IMR-90 (cell line): Measurements from ENCODE around the gene BGN. TPM values are rescaled to one million over a fixed set of nuclear protein-coding genes. Genes with fewer than 3 reads are reported as not detected.

Experiments
- ATAC-seq: fragments of 200-7000 bp; cut with Tn5 transposase; 2 replicates; pipeline ENCODE4 v1.9.1; 2020; ENCODE audit warnings: low read depth, mild to moderate bottlenecking, moderate library complexity
- BruUV-seq: library from RNA; stranded (reverse); fragments of 400-500 nt; replicated peaks from 2 replicates; lab custom pipeline; 2021; lab: Mats Ljungman, UMichigan
- CTCF ChIA-PET: fragments of 300-600 bp; formaldehyde crosslinking; extraction: SDS; loops from one replicate; lab custom pipeline; 2021; ENCODE audit warnings: antibody characterized with exemption; lab: Yijun Ruan, JAX
- POLR2A ChIA-PET: fragments of 300-600 bp; sonication (Branson Sonifier 250); formaldehyde crosslinking; loops from one replicate; lab custom pipeline; 2022; ENCODE audit warnings: antibody characterized with exemption; ENCODE audit not compliant: unreplicated experiment; lab: Charles Lee
- DNase-seq: peaks from one replicate; pipeline ENCODE4 v3.0.0; 2013
- H2AFZ ChIP-seq: replicated peaks from 2 replicates; pipeline ENCODE3; 2013; ENCODE audit warnings: low read length, mild to moderate bottlenecking; ENCODE audit not compliant: poor library complexity
- H2AK5ac ChIP-seq: 2 replicates; pipeline ENCODE4 v1.6.1; 2013; ENCODE audit warnings: low read depth, low read length, inconsistent platforms
- H2AK9ac ChIP-seq: replicated peaks from 2 replicates; pipeline ENCODE3; 2013; ENCODE audit warnings: mild to moderate bottlenecking, low read depth, low read length, moderate library complexity; ENCODE audit not compliant: poor library complexity
- H2BK120ac ChIP-seq: 2 replicates; pipeline ENCODE4 v1.6.1; 2013; ENCODE audit warnings: low read depth, low read length, inconsistent platforms
- H2BK15ac ChIP-seq: 3 replicates; pipeline ENCODE4 v1.6.1; 2013; ENCODE audit warnings: low read depth, low read length, inconsistent platforms
- H2BK20ac ChIP-seq: 2 replicates; pipeline ENCODE4 v1.6.1; 2013; ENCODE audit warnings: low read depth, mild to moderate bottlenecking, inconsistent platforms, low read length, moderate library complexity
- H2BK5ac ChIP-seq: 2 replicates; pipeline ENCODE4 v1.6.1; 2013; ENCODE audit warnings: mild to moderate bottlenecking, low read depth, low read length, inconsistent platforms; ENCODE audit not compliant: poor library complexity, severe bottlenecking
- H3K14ac ChIP-seq: replicated peaks from 2 replicates; pipeline ENCODE4 v1.6.1; 2013; ENCODE audit warnings: low read depth, low read length, inconsistent platforms
- H3K18ac ChIP-seq: 2 replicates; pipeline ENCODE4 v1.6.1; 2013; ENCODE audit warnings: low read depth, low read length, control low read depth
- H3K23ac ChIP-seq: 2 replicates; pipeline ENCODE4 v1.6.1; 2013; ENCODE audit warnings: low read depth, low read length, inconsistent platforms
- H3K27ac ChIP-seq: 2 replicates; pipeline ENCODE4 v1.5.1; 2013; ENCODE audit warnings: mild to moderate bottlenecking, control low read depth, low read length; ENCODE audit not compliant: insufficient read depth
- H3K27me3 ChIP-seq: 2 replicates; pipeline ENCODE4 v1.6.1; 2013; ENCODE audit warnings: low read length; ENCODE audit not compliant: control insufficient read depth, insufficient read depth
- H3K36me3 ChIP-seq: 2 replicates; pipeline ENCODE4 v1.6.1; 2013; ENCODE audit warnings: low read length, mixed read lengths; ENCODE audit not compliant: control insufficient read depth, insufficient read depth
- H3K4ac ChIP-seq: 2 replicates; pipeline ENCODE4 v1.6.1; 2013; ENCODE audit warnings: low read depth, low read length, inconsistent platforms
- H3K4me1 ChIP-seq: 2 replicates; pipeline ENCODE4 v1.6.1; 2013; ENCODE audit warnings: low read length, mixed read lengths; ENCODE audit not compliant: control insufficient read depth, insufficient read depth
- H3K4me2 ChIP-seq: 2 replicates; pipeline ENCODE4 v1.6.1; 2013; ENCODE audit warnings: low read depth, mild to moderate bottlenecking, control low read depth, low read length, moderate library complexity
- H3K4me3 ChIP-seq: 2 replicates; pipeline ENCODE4 v1.5.1; 2013; ENCODE audit warnings: low read depth, mild to moderate bottlenecking, control low read depth, low read length, moderate library complexity; ENCODE audit not compliant: insufficient read depth
- H3K56ac ChIP-seq: 2 replicates; pipeline ENCODE4 v1.6.1; 2013; ENCODE audit warnings: low read length, inconsistent platforms; ENCODE audit not compliant: insufficient read depth; ENCODE audit errors: extremely low read depth
- H3K79me1 ChIP-seq, 2 experiments: 2 replicates each; pipeline ENCODE4 v1.6.1; 2013; ENCODE audit warnings: low read length in 2 of 2, inconsistent platforms in 1 of 2, low read depth in 1 of 2
- H3K9ac ChIP-seq: 2 replicates; pipeline ENCODE4 v1.6.1; 2013; ENCODE audit warnings: low read depth, low read length, control low read depth
- H3K9me1 ChIP-seq: 2 replicates; pipeline ENCODE4 v1.6.1; 2013; ENCODE audit warnings: low read length, inconsistent platforms; ENCODE audit not compliant: insufficient read depth
- H3K9me3 ChIP-seq: 2 replicates; pipeline ENCODE4 v1.6.1; 2013; ENCODE audit warnings: low read length; ENCODE audit not compliant: control insufficient read depth, insufficient read depth
- H4K20me1 ChIP-seq: 2 replicates; pipeline ENCODE4 v1.6.1; 2013; ENCODE audit warnings: low read length, inconsistent platforms; ENCODE audit not compliant: insufficient read depth
- H4K5ac ChIP-seq: 2 replicates; pipeline ENCODE4 v1.6.1; 2013; ENCODE audit warnings: mild to moderate bottlenecking, low read depth, low read length, control low read depth
- H4K8ac ChIP-seq, 2 experiments: 2 replicates each; pipeline ENCODE4 v1.6.1; 2013; ENCODE audit warnings: low read depth in 2 of 2, low read length in 2 of 2, control low read depth in 1 of 2, inconsistent platforms in 1 of 2
- H4K91ac ChIP-seq: 2 replicates; pipeline ENCODE4 v1.6.1; 2013; ENCODE audit warnings: low read depth, low read length, inconsistent platforms; ENCODE audit not compliant: insufficient read depth
- BHLHE40 ChIP-seq: fragments of 150-350 bp; IDR thresholded peaks from 2 replicates; pipeline ENCODE4 v1.6.1; 2016; ENCODE audit warnings: mild to moderate bottlenecking, low read depth, low read length
- CEBPB ChIP-seq: IDR thresholded peaks from 2 replicates; pipeline ENCODE4 v1.6.1; 2012; ENCODE audit warnings: low read depth, low read length, improper control_type of control experiment
- CHD1 ChIP-seq: IDR thresholded peaks from 2 replicates; pipeline ENCODE4 v1.6.1; 2012; ENCODE audit warnings: low read depth, low read length, improper control_type of control experiment
- CTCF ChIP-seq: conservative IDR thresholded peaks from 2 replicates; pipeline ENCODE4 v1.5.1; 2012; ENCODE audit warnings: mild to moderate bottlenecking, low read depth, low read length, improper control_type of control experiment
- FOS ChIP-seq: fragments of 150-350 bp; IDR thresholded peaks from 2 replicates; pipeline ENCODE4 v1.6.1; 2016; ENCODE audit warnings: low read depth, low read length
- MAFK ChIP-seq: IDR thresholded peaks from 2 replicates; pipeline ENCODE4 v1.6.1; 2012; ENCODE audit warnings: low read depth, low read length, improper control_type of control experiment
- MAZ ChIP-seq: IDR thresholded peaks from 2 replicates; pipeline ENCODE4 v1.6.1; 2012; ENCODE audit warnings: low read depth, mild to moderate bottlenecking, low read length, improper control_type of control experiment, moderate library complexity, borderline replicate concordance
- MXI1 ChIP-seq: IDR thresholded peaks from 2 replicates; pipeline ENCODE4 v1.6.1; 2012; ENCODE audit warnings: low read depth, mild to moderate bottlenecking, low read length, moderate library complexity, borderline replicate concordance
- POLR2A ChIP-seq: IDR thresholded peaks from 2 replicates; pipeline ENCODE4 v1.6.1; 2012; ENCODE audit warnings: mild to moderate bottlenecking, low read depth, low read length
- RAD21 ChIP-seq: IDR thresholded peaks from 2 replicates; pipeline ENCODE4 v1.6.1; 2012; ENCODE audit warnings: low read length, improper control_type of control experiment
- RFX5 ChIP-seq: IDR thresholded peaks from 2 replicates; pipeline ENCODE4 v1.8.0; 2012; ENCODE audit warnings: low read depth, mild to moderate bottlenecking, low read length, moderate library complexity
- SMC3 ChIP-seq: fragments of 150-350 bp; IDR thresholded peaks from 2 replicates; pipeline ENCODE4 v1.6.1; 2016; ENCODE audit warnings: low read depth, mild to moderate bottlenecking, antibody characterized with exemption, low read length, moderate library complexity
- USF2 ChIP-seq: fragments of 150-350 bp; IDR thresholded peaks from 2 replicates; pipeline ENCODE4 v1.6.1; 2017; ENCODE audit warnings: mild to moderate bottlenecking, antibody characterized with exemption, low read length, low read depth
- WGBS, 2 experiments: methylation state at CpG; one replicate each; pipeline versions ENCODE4 v1.1.5 to v1.1.7; 2013; ENCODE audit warnings: missing lambda C conversion rate in 2 of 2; ENCODE audit not compliant: insufficient read length in 1 of 2; ENCODE audit errors: extremely low coverage in 2 of 2; 5-methylcytosine and 5-hydroxymethylcytosine counted together
- dilution Hi-C: fragments of 300-500 bp; cut with HindIII; formaldehyde crosslinking; loops from one replicate; pipeline ENCODE4 v1.14.3; 2018; ENCODE audit warnings: low sequenced_read_pairs; ENCODE audit not compliant: unreplicated experiment
- in situ Hi-C: fragments of 300-500 bp; cut with MboI; formaldehyde crosslinking; loops from 3 replicates; pipeline ENCODE4 v1.14.3; 2019; ENCODE audit warnings: low sequenced_read_pairs, inconsistent platforms, mixed read lengths
- intact Hi-C: fragments of 100-400 bp; cut with micrococcal nuclease; formaldehyde crosslinking; loops from 2 replicates; pipeline ENCODE4 v1.10.0; 2022
- polyA plus RNA-seq, 3 experiments: library from polyadenylated mRNA; depleted of rRNA; stranded (reverse); fragments of >200 nt; gene quantifications; 2 replicates each; pipeline ENCODE4 v1.2.3, GENCODE V29; 2012; ENCODE audit warnings: low replicate concordance in 1 of 3
- total RNA-seq: library from RNA; depleted of rRNA; stranded (reverse); fragments of >200 nt; gene quantifications from 2 replicates; pipeline ENCODE4 v1.2.3, GENCODE V29; 2012

Gene BGN
- total and polyA plus RNA-seq, 2 of the 4 experiments (the other 2 are of a cell fraction), result 11.3 to 298 TPM

- no peak overlapping the region for H3K56ac ChIP-seq
- no peaks in the 10 kb centered on the region for H3K9me1 ChIP-seq
- no peaks in the 10 kb centered on the region for H4K20me1 ChIP-seq
- 71% methylated on average over 5 of the region's 9 CpGs; no CpG with 5 or more reads in 1 of the 2 experiments for WGBS, 2 experiments
- in situ Hi-C loops, result no loop called here
- BruUV-seq, result no TSS peak
- no peak overlapping the region for H2AFZ ChIP-seq
- no peak overlapping the region for H2BK20ac ChIP-seq
- no peak overlapping the region for H3K23ac ChIP-seq
- DNase-seq, result no peak
- H3K18ac ChIP-seq, result no peak overlapping the region
- no peak overlapping the region for H3K4ac ChIP-seq
- peaks cover 3% of the 10 kb centered on the region; the same call in 1 of the 2 replicates for H3K27me3 ChIP-seq
- intact Hi-C loops, result loop anchor here (1.0 kb wide), 2 partner anchors 109 to 128 kb away; no protein-coding TSS in a partner anchor
- H4K8ac ChIP-seq, result no peak overlapping the region
- H3K79me1 ChIP-seq, result no peaks in the 10 kb centered on the region
- no peak overlapping the region for H4K91ac ChIP-seq
- H3K4me2 ChIP-seq, result no peak overlapping the region
- H2BK120ac ChIP-seq, result no peak overlapping the region
- CTCF ChIA-PET, result interaction anchor here (0.5 to 1.1 kb wide), 4 partner anchors 13 to 526 kb away, joined by 3 to 5 read pairs (median 4); no protein-coding TSS in a partner anchor
- no peak overlapping the region for H4K5ac ChIP-seq
- POLR2A ChIA-PET, result no interaction called here
- dilution Hi-C loops, result no loop called here
- H2AK5ac ChIP-seq, result no peak overlapping the region
- no peak for TF ChIP-seq SMC3
- TF ChIP-seq CHD1, result no peak
- no peak for TF ChIP-seq BHLHE40
- no peak for TF ChIP-seq CTCF
- TF ChIP-seq MAFK, result no peak
- no peak for TF ChIP-seq MAZ
- TF ChIP-seq POLR2A, result no peak
- TF ChIP-seq USF2, result no peak
- TF ChIP-seq MXI1, result no peak
- no peak for TF ChIP-seq FOS
- TF ChIP-seq RAD21, result no peak
- TF ChIP-seq CEBPB, result no peak
- no peak for TF ChIP-seq RFX5
- H3K27ac ChIP-seq, result no peak overlapping the region
- no peak overlapping the region for H2AK9ac ChIP-seq
- H3K9ac ChIP-seq, result no peak overlapping the region
- H3K4me1 ChIP-seq, result no peaks in the 10 kb centered on the region
- no peak; the same call in 1 of the 2 replicates for ATAC-seq
- no peak overlapping the region for H3K14ac ChIP-seq
- H2BK5ac ChIP-seq, result no peak overlapping the region
- no peak overlapping the region for H3K4me3 ChIP-seq
- H2BK15ac ChIP-seq, result no peak overlapping the region
- no peaks in the 10 kb centered on the region; the same call in 1 of the 2 replicates for H3K9me3 ChIP-seq
- H3K36me3 ChIP-seq, result no peaks in the 10 kb centered on the region
These were observed 45.2 kb downstream of the BGN start for GRCh38 chrX:153539979-153540358.
